Colon (tissue), 2 donors: ENCODE results near the gene IGF2.

Experiments used
- FAIRE-seq: peaks from 2 replicates; lab custom pipeline; 2012; peaks lifted over from hg19 to GRCh38; lab: Jason Lieb, UNC
- donor health status: control.
- donor health status: control.

The IGF2 gene

GRCh38 chr11:2153581-2154194 lies 14.5 kb upstream of the IGF2 start:
- FAIRE-seq, result no peak

GRCh38 chr11:2151500-2152257 lies 12.5 kb upstream of the IGF2 start:
- no peak for FAIRE-seq

- no peak for FAIRE-seq
These were observed 11.0 kb upstream of the IGF2 start for GRCh38 chr11:2149864-2150847.

GRCh38 chr11:2149460-2149859 lies 10.3 kb upstream of the IGF2 start:
- FAIRE-seq, result no peak

GRCh38 chr11:2148595-2148994 lies 9.4 kb upstream of the IGF2 start:
- FAIRE-seq, result no peak

- FAIRE-seq, result no peak
These were observed 8.2 kb upstream of the IGF2 start for GRCh38 chr11:2147391-2147790.

- FAIRE-seq, result no peak
These were observed 6.9 kb upstream of the IGF2 start for GRCh38 chr11:2146051-2146450.

- FAIRE-seq, result no peak
These were observed 5.5 kb upstream of the IGF2 start for GRCh38 chr11:2144544-2145248.

- no peak for FAIRE-seq
These were observed 4.8 kb upstream of the IGF2 start for GRCh38 chr11:2143799-2144543.

GRCh38 chr11:2143477-2143798 lies 4.2 kb upstream of the IGF2 start:
- FAIRE-seq, result no peak

GRCh38 chr11:2142762-2143202 lies 3.6 kb upstream of the IGF2 start:
- FAIRE-seq, result no peak

- FAIRE-seq, result no peak
These were observed 3.1 kb upstream of the IGF2 start for GRCh38 chr11:2142300-2142759.

- FAIRE-seq, result no peak
These were observed 1.5 kb upstream of the IGF2 start for GRCh38 chr11:2140411-2141400.

- FAIRE-seq, result no peak
These were observed 590 bp upstream of the IGF2 start for GRCh38 chr11:2139621-2140337.

GRCh38 chr11:2138431-2139122 lies 612 bp downstream of the IGF2 start:
- FAIRE-seq, result no peak

GRCh38 chr11:2138068-2138430 lies 1.1 kb downstream of the IGF2 start:
- FAIRE-seq, result no peak

GRCh38 chr11:2137202-2138067 lies 1.8 kb downstream of the IGF2 start:
- FAIRE-seq, result no peak

GRCh38 chr11:2136952-2137201 lies 2.3 kb downstream of the IGF2 start:
- no peak for FAIRE-seq
